Kidney (tissue), 14 donors: ENCODE measurements around the gene ERMARD. TPM values are rescaled to one million over a fixed set of nuclear protein-coding genes. Genes with fewer than 3 reads are reported as not detected.
A peak's percentile ranks its signal among the peaks of the same experiment; 100 is the strongest.

Experiments
- DNase-seq, 5 donors: peaks; one replicate each; pipeline ENCODE4 v3.0.0-alpha.2; 2013 to 2020
- FAIRE-seq: peaks from 2 replicates; lab custom pipeline; 2012; peaks lifted over from hg19 to GRCh38; lab: Jason Lieb, UNC
- H3K27ac ChIP-seq, 2 donors: one replicate each; pipeline ENCODE4 v1.7.0; 2013; ENCODE audit warnings: low read depth in 2 of 2, low read length in 2 of 2, inconsistent platforms in 1 of 2
- H3K27me3 ChIP-seq: one replicate; pipeline ENCODE4 v1.7.1; 2013; ENCODE audit warnings: low read length, inconsistent platforms; ENCODE audit not compliant: control insufficient read depth, insufficient read depth
- H3K36me3 ChIP-seq, 3 donors: one replicate each; pipeline versions ENCODE4 v1.7.0 to v1.7.1; 2013; ENCODE audit warnings: low read length in 3 of 3, control low read depth in 1 of 3, inconsistent platforms in 1 of 3; ENCODE audit not compliant: insufficient read depth in 3 of 3, control insufficient read depth in 2 of 3
- H3K4me1 ChIP-seq, 3 donors: one replicate each; pipeline versions ENCODE4 v1.7.0 to v1.7.1; 2013; ENCODE audit warnings: low read length in 3 of 3, inconsistent platforms in 1 of 3, low read depth in 1 of 3; ENCODE audit not compliant: control insufficient read depth in 2 of 3, insufficient read depth in 2 of 3
- H3K4me3 ChIP-seq, 3 donors: one replicate each; pipeline versions ENCODE4 v1.7.0 to v1.8.1; 2013; ENCODE audit warnings: low read length in 3 of 3, control low read depth in 1 of 3, inconsistent platforms in 1 of 3
- H3K9ac ChIP-seq, 3 donors: one replicate each; pipeline versions ENCODE4 v1.7.0 to v1.7.1; 2013; ENCODE audit warnings: low read length in 3 of 3, control low read depth in 1 of 3, inconsistent platforms in 1 of 3
- H3K9me3 ChIP-seq, 3 donors: one replicate each; pipeline versions ENCODE4 v1.7.0 to v1.7.1; 2013; ENCODE audit warnings: low read length in 3 of 3, control low read depth in 1 of 3, inconsistent platforms in 1 of 3; ENCODE audit not compliant: control insufficient read depth in 2 of 3, insufficient read depth in 1 of 3
- intact Hi-C: fragments of 100-400 bp; cut with DNase I; formaldehyde crosslinking; loops from one replicate; pipeline ENCODE4 v1.11.1; 2022
- polyA plus RNA-seq: library from polyadenylated mRNA; stranded (reverse); fragments of 350-450 nt; fragmentation: Illumina TruSeq; extraction: RNeasy Lipid Tissue Mini Kit (QIAGEN cat#74804); gene quantifications from one replicate; pipeline ENCODE4 v1.2.3, GENCODE V29; 2014; ENCODE audit warnings: low read depth, low replicate concordance; ENCODE audit not compliant: insufficient read depth
- total RNA-seq: library from RNA; stranded (reverse); fragmentation: NEBNext Ultra II Directional; extraction: Animal tissue kit (Norgen Biotek cat#: 25700); gene quantifications from one replicate; pipeline ENCODE4 v1.2.1, GENCODE V29; 2021
- TF ChIP-seq, protein P1 (sequence below): IDR thresholded peaks from 3 replicates; pipeline ENCODE4 v1.5.1; 2012; ENCODE audit warnings: mild to moderate bottlenecking, moderate library complexity, borderline replicate concordance; ENCODE audit not compliant: insufficient read depth; ENCODE audit errors: extremely low read depth
- donor health status: control.
- donor health status: control.
- donor health status: control.
- donor health status: control.
- donor health status: control.
- donor health status: DM: yes; HTN: yes; CAD: no.
- donor health status: Normal renal cell carcinoma (clear cell type).

ERMARD gene
- total and polyA plus RNA-seq, 2 donors from 2014 or later: 22.3 to 36.8 TPM

DNA sequence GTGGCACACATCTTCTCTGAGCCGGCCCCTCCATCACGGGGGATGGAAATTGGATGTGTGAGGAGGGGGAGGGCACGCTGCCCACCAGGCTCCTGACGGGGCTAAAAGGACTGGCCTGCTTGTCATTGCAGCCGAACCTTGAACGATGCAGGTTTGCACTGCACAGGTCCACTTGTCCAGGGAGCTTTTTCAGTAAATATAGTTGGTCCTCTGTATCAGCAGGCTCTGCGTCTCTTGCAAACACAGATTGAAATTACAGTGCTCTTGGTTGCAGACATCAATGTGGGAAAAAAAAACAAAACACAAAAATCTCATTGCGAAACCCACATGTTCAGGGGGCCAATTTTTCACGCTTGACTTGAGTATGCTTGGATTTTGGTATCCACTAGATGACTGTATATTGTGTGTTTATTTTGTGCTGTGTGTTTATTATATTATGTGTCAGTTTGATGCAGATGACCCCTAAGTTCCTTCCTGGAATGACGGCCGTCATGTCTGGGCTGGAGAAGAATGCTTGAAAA, 29.2 kb downstream of the ERMARD start:
- TF ChIP-seq, protein P1, sequence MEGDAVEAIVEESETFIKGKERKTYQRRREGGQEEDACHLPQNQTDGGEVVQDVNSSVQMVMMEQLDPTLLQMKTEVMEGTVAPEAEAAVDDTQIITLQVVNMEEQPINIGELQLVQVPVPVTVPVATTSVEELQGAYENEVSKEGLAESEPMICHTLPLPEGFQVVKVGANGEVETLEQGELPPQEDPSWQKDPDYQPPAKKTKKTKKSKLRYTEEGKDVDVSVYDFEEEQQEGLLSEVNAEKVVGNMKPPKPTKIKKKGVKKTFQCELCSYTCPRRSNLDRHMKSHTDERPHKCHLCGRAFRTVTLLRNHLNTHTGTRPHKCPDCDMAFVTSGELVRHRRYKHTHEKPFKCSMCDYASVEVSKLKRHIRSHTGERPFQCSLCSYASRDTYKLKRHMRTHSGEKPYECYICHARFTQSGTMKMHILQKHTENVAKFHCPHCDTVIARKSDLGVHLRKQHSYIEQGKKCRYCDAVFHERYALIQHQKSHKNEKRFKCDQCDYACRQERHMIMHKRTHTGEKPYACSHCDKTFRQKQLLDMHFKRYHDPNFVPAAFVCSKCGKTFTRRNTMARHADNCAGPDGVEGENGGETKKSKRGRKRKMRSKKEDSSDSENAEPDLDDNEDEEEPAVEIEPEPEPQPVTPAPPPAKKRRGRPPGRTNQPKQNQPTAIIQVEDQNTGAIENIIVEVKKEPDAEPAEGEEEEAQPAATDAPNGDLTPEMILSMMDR: no peak
- no peaks in the 10 kb centered on the region for H3K27me3 ChIP-seq
- intact Hi-C loops: no loop called here
- no peaks in the 10 kb centered on the region for H3K9me3 ChIP-seq
- no peak overlapping the region for H3K9ac ChIP-seq
- H3K4me1 ChIP-seq: no peaks in the 10 kb centered on the region
- H3K27ac ChIP-seq: no peak overlapping the region
- no peak for FAIRE-seq
- H3K36me3 ChIP-seq: peaks cover 0 to 28% (median 23%) of the 10 kb centered on the region in 3 donors
- no peak overlapping the region for H3K4me3 ChIP-seq
- no peak for DNase-seq

GRCh38 chr6:169782966-169783365, 31.5 kb downstream of the ERMARD start:
- intact Hi-C loops: no loop called here
- no peak for FAIRE-seq
- Histone ChIP-seq H3K27ac (no peak overlapping the region), H3K9me3 (no peaks in the 10 kb centered on the region), H3K27me3 (no peaks in the 10 kb centered on the region), H3K4me1 (no peaks in the 10 kb centered on the region), H3K4me3 (no peak overlapping the region), H3K36me3 (peaks cover 0 to 11% (median 8%) of the 10 kb centered on the region in 3 donors), H3K9ac (no peak overlapping the region)
- DNase-seq: peak in 2 of 5 donors; percentile 4 to 8
- TF ChIP-seq, protein P1: no peak

GRCh38 chr6:169783401-169783800, 32.0 kb downstream of the ERMARD start:
- no peak overlapping the region for H3K4me3 ChIP-seq

More at GRCh38 chr6:169783401-169783800, 32.0 kb downstream of the ERMARD start:
- FAIRE-seq (no peak), DNase-seq (peak in 3 of 5 donors; percentile 10 to 57 (median 12))
- Histone ChIP-seq H3K4me1 (no peaks in the 10 kb centered on the region), H3K36me3 (peaks cover 0 to 11% (median 8%) of the 10 kb centered on the region in 3 donors), H3K27me3 (no peaks in the 10 kb centered on the region), H3K27ac (no peak overlapping the region), H3K9me3 (no peaks in the 10 kb centered on the region), H3K9ac (no peak overlapping the region)
- TF ChIP-seq, protein P1: no peak
- intact Hi-C loops: no loop called here
